Endodermal cell (in vitro differentiated cells): ENCODE measurements around the gene ATP8B4. TPM values are rescaled to one million over a fixed set of nuclear protein-coding genes. Genes with fewer than 3 reads are reported as not detected.

Experiments used
- DNase-seq: peaks from one replicate; pipeline ENCODE4 v3.0.0-alpha.2; 2017
- H3K27ac ChIP-seq: 2 replicates; pipeline ENCODE4 v1.5.1; 2013; ENCODE audit warnings: mild to moderate bottlenecking, low read depth, low read length, moderate library complexity
- H3K27me3 ChIP-seq: 2 replicates; pipeline ENCODE4 v1.6.1; 2013; ENCODE audit warnings: mild to moderate bottlenecking, low read length, moderate library complexity; ENCODE audit not compliant: insufficient read depth, control insufficient read depth, poor library complexity, severe bottlenecking
- H3K36me3 ChIP-seq: 2 replicates; pipeline ENCODE4 v1.7.0; 2013; ENCODE audit warnings: mild to moderate bottlenecking, low read length, moderate library complexity; ENCODE audit not compliant: control insufficient read depth, insufficient read depth
- H3K4me1 ChIP-seq: one replicate; pipeline ENCODE4 v1.7.0; 2013; ENCODE audit warnings: low read length; ENCODE audit not compliant: control insufficient read depth, insufficient read depth
- H3K4me3 ChIP-seq: 2 replicates; pipeline ENCODE4 v1.5.1; 2013; ENCODE audit warnings: mild to moderate bottlenecking, low read length, moderate library complexity
- H3K9ac ChIP-seq: 2 replicates; pipeline ENCODE4 v1.6.1; 2013; ENCODE audit warnings: mild to moderate bottlenecking, low read length, moderate library complexity; ENCODE audit not compliant: poor library complexity, severe bottlenecking; ENCODE audit errors: extremely low read depth
- H3K9me3 ChIP-seq: 2 replicates; pipeline ENCODE4 v1.6.1; 2013; ENCODE audit warnings: mild to moderate bottlenecking, low read length, moderate library complexity; ENCODE audit not compliant: control insufficient read depth
- H3K27ac Mint-ChIP-seq: 2 replicates; pipeline ENCODE4 v1.8.0; 2020; ENCODE audit warnings: mixed read lengths
- H3K27me3 Mint-ChIP-seq: 2 replicates; pipeline ENCODE4 v1.8.0; 2021; ENCODE audit warnings: mild to moderate bottlenecking, mixed read lengths; ENCODE audit not compliant: insufficient read depth
- H3K36me3 Mint-ChIP-seq: 2 replicates; pipeline ENCODE4 v1.8.0; 2020; ENCODE audit warnings: low read depth, mixed read lengths
- H3K4me1 Mint-ChIP-seq: 2 replicates; pipeline ENCODE4 v1.8.0; 2020; ENCODE audit warnings: mixed read lengths
- H3K4me3 Mint-ChIP-seq: 2 replicates; pipeline ENCODE4 v1.8.0; 2020; ENCODE audit warnings: mild to moderate bottlenecking, moderate library complexity, mixed read lengths
- H3K9me3 Mint-ChIP-seq: 2 replicates; pipeline ENCODE4 v1.8.0; 2020; ENCODE audit warnings: mild to moderate bottlenecking, mixed read lengths
- CTCF ChIP-seq: fragments of 200-600 bp; sonication (generic); conservative IDR thresholded peaks from 2 replicates; pipeline ENCODE4 v1.5.0; 2021; ENCODE audit warnings: antibody characterized with exemption, mild to moderate bottlenecking
- WGBS, 2 experiments: methylation state at CpG; one replicate each; pipeline versions ENCODE4 v1.1.5 to v1.1.7; 2013; ENCODE audit warnings: missing lambda C conversion rate in 2 of 2, mixed read lengths in 1 of 2; ENCODE audit not compliant: insufficient coverage in 1 of 2, insufficient read length in 1 of 2; 5-methylcytosine and 5-hydroxymethylcytosine counted together
- total RNA-seq, 2 donors: library from RNA; stranded (reverse); fragmentation: NEBNext Ultra II Directional in 1 of 2; extraction: Animal tissue kit (Norgen Biotek cat#: 25700) in 1 of 2; gene quantifications; 2 replicates in 1 of 2; 3 replicates in 1 of 2; pipeline ENCODE4 v1.2.1, GENCODE V29; 2021

The ATP8B4 gene
- total RNA-seq, 2 donors from 2014 or later, result 0.64 to 0.95 TPM

GRCh38 chr15:49982584-49982983, 136.4 kb downstream of the ATP8B4 start:
- no peak overlapping the region for H3K9ac ChIP-seq

DNA sequence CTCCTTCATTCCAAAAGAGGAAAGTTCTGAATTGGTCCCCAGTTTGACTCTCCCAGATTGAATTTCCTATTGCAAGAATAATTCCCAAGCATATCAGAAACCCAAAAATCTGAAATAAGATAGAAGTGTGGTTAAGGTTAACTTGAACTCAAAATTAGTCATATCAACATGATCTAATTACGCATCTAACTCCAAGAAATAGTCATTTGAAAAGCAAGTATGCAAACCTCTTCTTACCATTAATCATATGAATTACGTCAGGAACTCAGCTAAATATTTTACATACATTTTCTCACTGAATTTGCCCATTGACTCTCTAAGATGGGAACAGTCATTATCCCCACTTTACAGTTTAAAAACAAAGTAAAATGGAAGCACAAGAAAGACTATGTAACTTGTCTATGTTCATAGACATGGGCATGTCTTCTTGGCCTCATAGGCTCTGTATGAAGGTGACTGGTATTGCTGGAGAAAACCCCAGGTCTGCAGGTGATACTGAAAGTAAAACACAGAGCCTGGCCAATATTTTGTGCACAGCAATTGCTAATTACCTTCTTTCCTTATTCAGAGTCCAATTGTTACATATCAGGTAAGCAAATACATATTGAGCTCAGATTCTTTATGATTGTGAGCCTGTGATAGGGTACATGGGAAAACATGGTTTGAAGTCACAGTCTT, 139.2 kb downstream of the ATP8B4 start:
- H3K4me1 Mint-ChIP-seq, result peaks cover 12% of the 10 kb centered on the region
- no peaks in the 10 kb centered on the region for H3K27me3 ChIP-seq
- H3K4me1 ChIP-seq, result peaks cover 4% of the 10 kb centered on the region
- 89 to 96% methylated on average over 2 of the region's 2 CpGs for WGBS, 2 experiments
- no peak overlapping the region for H3K9ac ChIP-seq
- no peak for DNase-seq
- H3K27me3 Mint-ChIP-seq, result no peaks in the 10 kb centered on the region
- no peaks in the 10 kb centered on the region for H3K9me3 Mint-ChIP-seq
- no peaks in the 10 kb centered on the region for H3K36me3 Mint-ChIP-seq
- no peaks in the 10 kb centered on the region for H3K36me3 ChIP-seq
- TF ChIP-seq CTCF, result no peak
- H3K4me3 ChIP-seq, result no peak overlapping the region
- H3K4me3 Mint-ChIP-seq, result no peak overlapping the region
- no peak overlapping the region for H3K27ac ChIP-seq
- no peaks in the 10 kb centered on the region for H3K9me3 ChIP-seq
- H3K27ac Mint-ChIP-seq, result no peak overlapping the region

More at GRCh38 chr15:49982584-49982983, 136.4 kb downstream of the ATP8B4 start:
- Histone ChIP-seq H3K27ac (no peak overlapping the region), H3K4me1 (peaks cover 14% of the 10 kb centered on the region), H3K36me3 (no peaks in the 10 kb centered on the region), H3K27me3 (no peaks in the 10 kb centered on the region), H3K9me3 (no peaks in the 10 kb centered on the region), H3K4me3 (no peak overlapping the region)
- Mint-ChIP-seq H3K36me3 (no peaks in the 10 kb centered on the region), H3K27me3 (no peaks in the 10 kb centered on the region), H3K9me3 (no peaks in the 10 kb centered on the region), H3K4me3 (no peak overlapping the region), H3K4me1 (peaks cover 25% of the 10 kb centered on the region), H3K27ac (no peak overlapping the region)
- no peak for TF ChIP-seq CTCF
- no peak for DNase-seq
- 86 to 96% methylated on average over 3 of the region's 3 CpGs for whole genome bisulfite sequencing, 2 experiments

- TF ChIP-seq CTCF, result no peak
- no peaks in the 10 kb centered on the region for H3K4me1 ChIP-seq
- H3K36me3 ChIP-seq, result no peaks in the 10 kb centered on the region
- DNase-seq, result no peak
- Mint-ChIP-seq H3K27ac (no peak overlapping the region), H3K9me3 (no peaks in the 10 kb centered on the region), H3K36me3 (no peaks in the 10 kb centered on the region), H3K4me1 (no peaks in the 10 kb centered on the region), H3K4me3 (no peak overlapping the region), H3K27me3 (no peaks in the 10 kb centered on the region)
- no peak overlapping the region for H3K27ac ChIP-seq
- no peak overlapping the region for H3K9ac ChIP-seq
- H3K27me3 ChIP-seq, result no peaks in the 10 kb centered on the region
- no peak overlapping the region for H3K4me3 ChIP-seq
- WGBS, 2 experiments, result 77 to 83% methylated on average over 2 of the region's 2 CpGs
- H3K9me3 ChIP-seq, result no peaks in the 10 kb centered on the region
These were observed 140.9 kb downstream of the ATP8B4 start for GRCh38 chr15:49978121-49978520.
